Activated T-cell treated with anti-CD3 and anti-CD28 coated beads, Interleukin-2, amount 50 U/mL, for 48 hours (primary cell): ENCODE data around the gene PKDCC.
"Not testable (repeated sequence)": the region's sequence is repeated elsewhere in the genome, so short reads cannot be mapped to it uniquely, and the experiment has no call there.

ENCODE experiments used
- DNase-seq, 2 experiments: peaks; one replicate each; pipeline ENCODE4 v3.0.0-alpha.2; 2020

The PKDCC gene

GRCh38 chr2:42050703-42051542 is 3.1 kb downstream of the PKDCC start:
- DNase-seq, result no peak

- DNase-seq, result no peak
These were observed 3.9 kb downstream of the PKDCC start for GRCh38 chr2:42051543-42052235.

GRCh38 chr2:42052702-42053481 is 5.1 kb downstream of the PKDCC start:
- no peak for DNase-seq

GRCh38 chr2:42053482-42053790 is 5.6 kb downstream of the PKDCC start:
- DNase-seq, result no peak

- no peak for DNase-seq
These were observed 6.2 kb downstream of the PKDCC start for GRCh38 chr2:42053791-42054701.

- no peak for DNase-seq
These were observed 7.1 kb downstream of the PKDCC start for GRCh38 chr2:42054714-42055430.

- no peak for DNase-seq
These were observed 8.0 kb downstream of the PKDCC start for GRCh38 chr2:42055573-42056514.

- DNase-seq, result no peak
These were observed 9.5 kb downstream of the PKDCC start for GRCh38 chr2:42057159-42057901.

GRCh38 chr2:42057902-42058450 is 10.2 kb downstream of the PKDCC start:
- no peak for DNase-seq

GRCh38 chr2:42059261-42059898 is 11.6 kb downstream of the PKDCC start:
- DNase-seq, result no peak

GRCh38 chr2:42060028-42060427 is 12.2 kb downstream of the PKDCC start:
- DNase-seq, result no peak

- no peak for DNase-seq
These were observed 13.1 kb downstream of the PKDCC start for GRCh38 chr2:42060718-42061619.

GRCh38 chr2:42061839-42062238 is 14.0 kb downstream of the PKDCC start:
- no peak for DNase-seq

GRCh38 chr2:42063431-42064171 is 15.8 kb downstream of the PKDCC start:
- no peak for DNase-seq

- DNase-seq, result no peak
These were observed 16.7 kb downstream of the PKDCC start for GRCh38 chr2:42064417-42064942.

GRCh38 chr2:42065753-42066152 is 17.9 kb downstream of the PKDCC start:
- DNase-seq, result not testable (repeated sequence)

- not testable (repeated sequence) for DNase-seq
These were observed 19.2 kb downstream of the PKDCC start for GRCh38 chr2:42067001-42067400.
